HG02840 (cell line): ENCODE data around the gene FAM135A.
"Not testable (repeated sequence)": the region's sequence is repeated elsewhere in the genome, so short reads cannot be mapped to it uniquely, and the experiment has no call there.

Experiments used
- ATAC-seq: cut with Tn5 transposase; IDR thresholded peaks from one replicate; pipeline ENCODE4 v1.9.1; 2021; ENCODE audit warnings: mild to moderate bottlenecking, moderate library complexity, moderate number of reproducible peaks; ENCODE audit not compliant: unreplicated experiment, low FRiP score

Gene FAM135A

DNA sequence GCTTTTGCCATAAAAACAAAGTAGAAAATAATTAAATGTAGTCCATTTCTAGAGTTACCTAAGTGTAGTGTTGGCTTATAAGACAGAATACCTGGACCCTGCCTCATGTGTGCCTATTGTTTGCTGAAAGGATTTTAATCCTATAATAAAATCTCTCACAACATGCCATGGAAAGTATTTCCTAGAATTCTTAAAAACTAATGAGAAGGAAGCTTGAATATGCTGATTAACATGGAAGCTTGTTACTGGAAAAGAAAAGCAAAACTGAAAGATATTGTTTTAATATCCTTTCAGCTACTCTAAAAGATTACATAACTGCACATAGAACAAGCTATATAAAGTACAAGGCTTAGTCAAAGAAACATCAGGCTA is 18.0 kb upstream of the FAM135A start:
- no peak for ATAC-seq

DNA sequence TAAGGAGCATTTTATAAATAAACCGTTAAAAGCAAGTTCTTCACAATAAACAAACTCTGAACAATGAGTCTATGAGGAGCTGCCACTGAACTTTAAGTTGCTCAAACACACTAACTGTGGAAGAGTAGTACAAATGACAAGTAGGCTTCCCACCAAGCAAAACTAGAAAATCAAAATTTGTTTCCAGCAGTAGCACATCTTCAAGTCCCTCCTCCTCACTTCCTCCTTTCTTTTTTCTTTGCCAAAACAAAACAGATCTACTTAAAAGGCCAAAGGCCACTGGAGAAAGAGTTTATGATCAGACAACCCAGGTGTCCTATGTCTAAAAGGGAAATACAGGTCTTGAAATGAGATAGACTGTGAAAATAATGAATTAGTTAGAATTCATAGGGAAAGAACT is 17.1 kb upstream of the FAM135A start:
- no peak for ATAC-seq

DNA sequence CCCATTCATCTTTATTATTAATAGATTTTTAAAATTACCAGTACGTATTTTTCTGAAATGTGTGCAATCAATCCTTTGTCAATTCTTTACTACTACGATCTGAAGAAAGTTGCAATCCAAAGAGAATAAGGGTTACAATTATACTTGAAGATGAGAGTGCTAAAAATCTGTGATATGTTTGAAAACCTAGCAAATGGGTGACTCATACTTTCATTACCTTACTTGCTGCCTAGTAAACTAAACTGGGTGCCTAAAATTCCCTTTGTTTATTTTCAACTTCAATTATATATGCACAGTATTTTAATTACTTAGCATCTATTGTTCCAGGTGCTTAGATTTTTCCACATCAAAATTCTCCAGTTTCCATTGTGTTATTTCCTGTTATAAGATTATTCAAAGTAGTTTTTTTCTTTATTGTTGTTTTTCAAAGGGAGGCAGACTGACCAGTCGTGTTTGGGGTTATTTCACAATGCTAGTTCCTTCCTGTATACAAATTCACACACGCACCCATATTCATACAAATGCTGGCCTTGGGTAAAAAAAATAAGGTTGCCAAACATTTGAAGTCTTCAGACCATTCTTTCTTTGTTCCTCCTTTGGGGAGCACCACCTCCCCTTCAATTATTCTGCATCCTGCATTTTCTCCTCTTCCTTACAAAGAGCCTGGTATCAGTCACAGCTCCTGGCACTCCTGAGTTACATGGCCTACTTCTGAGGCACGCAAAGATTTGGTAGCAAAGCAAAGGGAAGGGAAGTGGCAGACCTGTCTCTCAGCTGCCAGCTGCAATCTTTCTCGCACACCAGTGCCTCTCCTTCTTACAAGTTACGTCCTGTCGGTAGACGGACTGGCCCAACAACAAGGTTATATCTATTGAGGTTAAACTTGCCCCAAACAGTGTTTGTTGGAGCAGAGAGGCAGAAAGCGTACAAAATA is 16.2 kb upstream of the FAM135A start:
- ATAC-seq, result no peak

DNA sequence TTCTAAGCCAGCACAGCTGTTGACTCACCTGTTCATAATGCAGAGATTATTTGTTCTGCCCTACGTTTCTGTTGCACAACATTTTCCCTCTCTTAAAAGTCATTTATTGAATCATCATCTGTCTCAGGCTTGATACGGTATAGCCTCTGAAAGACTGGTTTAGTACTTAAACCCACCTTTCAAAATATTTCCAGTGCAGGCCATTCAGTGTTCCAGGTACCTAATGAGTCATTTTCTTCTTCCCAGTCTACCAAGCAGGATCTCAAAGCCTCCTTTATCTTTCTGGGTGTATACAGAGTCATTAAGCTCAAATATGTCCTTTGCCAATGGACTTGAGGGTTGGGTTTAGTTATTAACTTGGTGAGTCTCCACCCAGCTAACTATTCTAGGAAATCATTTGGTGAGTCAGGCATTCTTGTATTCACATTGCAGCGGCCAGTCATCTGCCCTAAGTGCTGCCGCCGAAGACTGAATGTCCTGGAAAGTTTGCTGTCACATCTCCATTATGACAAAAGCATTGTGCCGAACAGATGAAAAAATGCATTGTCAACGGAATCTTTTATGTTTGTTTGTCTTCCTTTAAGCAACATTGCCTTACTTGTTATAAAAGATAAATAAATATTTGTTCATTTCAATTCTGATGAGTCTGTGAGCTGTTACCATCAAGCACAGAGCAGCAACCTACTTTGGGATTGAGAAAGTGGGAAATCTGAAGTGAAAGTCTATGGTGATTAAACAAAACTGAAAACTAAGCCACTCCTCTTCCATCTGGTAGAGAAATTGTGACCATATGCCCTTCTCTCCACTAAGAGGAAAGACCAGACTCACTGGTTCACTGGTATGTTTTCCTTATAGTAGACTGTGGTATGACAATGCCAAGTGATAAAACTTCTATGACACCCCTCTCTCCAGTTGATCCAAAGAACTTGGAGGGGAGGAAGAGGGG is 14.3 kb upstream of the FAM135A start:
- no peak for ATAC-seq

DNA sequence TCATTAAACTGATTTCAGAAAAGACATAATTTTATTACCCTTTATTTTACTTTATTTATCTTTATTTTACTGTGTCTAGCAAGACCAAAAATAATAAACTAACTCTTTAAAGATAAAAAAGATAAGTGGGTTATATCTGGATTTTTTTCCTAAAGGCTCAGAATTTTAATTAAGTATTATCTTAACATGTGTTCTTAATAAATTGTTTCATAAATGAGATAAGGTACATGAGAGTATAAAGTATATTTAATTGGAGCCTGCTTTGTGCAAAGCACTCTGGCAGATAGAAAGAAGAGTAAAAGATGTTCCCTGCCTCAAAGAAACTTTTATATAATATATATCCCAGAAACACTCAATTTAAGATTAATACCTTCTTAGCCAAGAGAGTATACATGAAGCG is 8.7 kb upstream of the FAM135A start:
- ATAC-seq, result no peak

DNA sequence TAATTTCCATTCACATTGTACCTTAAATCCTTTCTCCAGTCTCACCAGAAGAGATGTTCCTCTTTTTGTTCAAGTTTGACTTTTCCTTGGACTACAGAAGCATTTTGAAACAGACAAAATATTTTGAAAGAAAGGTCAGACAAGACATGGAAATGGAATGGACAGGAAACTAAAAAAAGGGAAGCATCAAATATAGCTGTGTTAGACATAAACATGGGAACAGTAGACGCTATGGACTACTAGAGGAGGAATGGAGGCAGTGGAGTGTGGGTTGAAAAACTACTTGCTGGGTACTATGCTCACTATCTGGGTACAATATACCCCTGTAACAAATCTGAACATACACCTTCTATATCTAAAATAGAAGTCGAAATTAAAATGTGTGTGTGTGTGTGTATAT is 4.1 kb upstream of the FAM135A start:
- no peak for ATAC-seq

DNA sequence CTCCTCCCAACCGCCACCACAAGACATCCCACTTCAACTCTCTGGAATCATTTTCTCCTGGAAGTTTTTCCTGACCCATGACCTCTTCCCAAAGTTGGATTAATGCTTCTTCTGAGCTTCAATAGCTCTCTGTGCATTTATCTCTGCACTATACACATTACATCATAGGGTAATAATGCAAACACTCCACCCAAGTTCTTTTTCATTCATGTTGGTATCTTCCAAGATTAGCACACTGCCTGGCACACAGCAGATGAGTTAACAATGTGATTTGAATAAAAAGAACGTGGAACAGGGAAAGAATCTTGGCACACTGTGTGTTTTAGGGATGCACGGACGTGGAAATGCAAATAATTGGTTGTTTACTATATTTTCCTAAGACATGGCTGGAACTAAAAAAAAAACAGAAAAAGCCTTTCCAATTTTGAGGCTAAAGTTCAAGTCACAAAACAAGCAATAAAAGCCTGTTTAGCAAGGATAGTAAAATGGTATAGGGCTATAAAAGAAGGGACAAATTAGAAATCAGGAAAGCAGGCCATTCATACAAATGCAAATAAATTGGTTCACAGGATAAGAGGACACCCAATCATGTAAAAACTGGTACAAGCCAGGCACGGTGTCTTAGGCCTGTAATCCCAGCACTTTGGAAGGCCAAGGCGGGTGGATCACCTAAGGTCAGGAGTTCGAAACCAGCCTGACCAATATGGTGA is 1.6 kb upstream of the FAM135A start:
- no peak for ATAC-seq

DNA sequence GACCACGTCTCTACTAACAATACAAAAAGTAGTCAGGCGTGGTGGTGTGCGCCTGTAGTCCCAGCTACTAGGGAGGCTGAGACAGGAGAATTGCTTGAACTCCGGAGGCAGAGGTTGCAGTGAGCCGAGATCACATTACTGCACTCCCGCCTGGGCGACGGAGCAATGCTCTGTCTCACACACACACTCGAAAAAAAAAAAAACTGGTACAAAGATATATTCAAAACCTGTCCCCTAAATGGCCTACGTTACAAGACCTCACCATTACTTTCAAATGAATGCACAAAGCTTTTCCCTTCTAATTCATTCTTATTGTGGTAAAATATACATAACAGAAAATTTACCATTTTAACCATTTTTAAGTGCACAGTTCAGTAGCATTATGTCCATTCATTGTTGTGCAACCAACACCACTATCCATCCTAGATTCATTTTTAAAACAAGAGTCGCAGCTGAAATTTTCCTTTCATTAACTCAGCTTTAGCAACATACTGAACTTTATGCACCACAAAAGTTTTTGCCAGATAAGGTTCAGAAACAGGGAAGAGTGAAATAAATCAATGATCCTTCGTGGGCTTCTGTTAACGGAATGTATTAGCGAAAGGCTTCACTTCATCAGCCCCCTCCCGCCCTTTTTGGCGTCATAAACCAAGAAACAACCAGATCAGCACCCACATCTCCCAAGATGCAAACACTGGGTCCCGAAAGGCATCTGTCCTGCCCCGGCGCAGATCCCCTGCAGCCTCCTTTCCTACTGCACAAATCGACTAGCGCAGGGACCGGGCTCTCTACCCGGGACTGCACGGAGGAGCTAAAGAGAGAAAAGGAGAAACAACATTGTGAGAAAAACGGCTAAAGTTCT is 825 bp upstream of the FAM135A start:
- ATAC-seq, result peak; percentile 22

DNA sequence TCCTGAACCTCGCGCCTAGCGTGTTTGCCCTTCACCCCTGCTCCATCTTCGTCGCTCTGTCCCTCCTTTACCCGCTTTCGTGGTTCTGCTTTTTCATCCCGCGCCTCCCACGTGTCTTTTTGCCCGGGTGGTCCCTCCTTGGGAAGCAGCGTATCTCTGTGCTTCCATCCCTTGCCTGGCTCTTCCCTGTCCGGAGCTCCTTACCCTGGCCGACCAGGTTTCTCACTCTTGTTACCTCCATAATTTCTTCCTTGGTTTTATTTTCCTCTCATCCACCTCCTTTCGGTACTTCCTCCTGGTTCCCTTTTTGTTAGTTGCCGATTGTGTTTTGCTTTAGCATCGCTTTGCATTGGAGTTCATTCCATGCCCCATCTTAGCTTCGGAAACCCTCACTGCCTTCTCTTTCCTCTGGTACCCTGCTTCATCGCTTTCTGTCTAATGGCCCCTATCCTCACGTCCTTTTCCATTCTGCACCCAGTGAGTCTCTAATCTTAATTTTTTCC is 735 bp downstream of the FAM135A start:
- ATAC-seq, result peak; percentile 1

DNA sequence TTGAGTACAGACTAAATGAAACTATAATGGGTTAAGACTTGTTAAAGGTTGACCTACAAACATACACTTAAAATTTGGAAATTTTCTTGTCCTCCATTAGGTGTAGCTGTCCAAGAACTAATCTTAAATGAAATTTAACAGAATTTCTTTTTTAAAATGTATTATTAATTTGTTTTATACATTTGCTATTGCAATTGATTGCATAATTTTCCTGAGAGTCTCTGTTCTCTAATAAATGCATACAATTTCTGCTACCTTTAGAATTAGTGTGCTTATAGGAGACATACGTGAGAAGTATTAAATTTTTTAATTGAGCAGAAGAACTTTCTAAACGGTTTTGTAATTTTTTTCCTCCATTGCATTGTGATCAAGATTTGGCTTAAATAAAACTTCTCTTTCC is 1.5 kb downstream of the FAM135A start:
- ATAC-seq, result no peak

DNA sequence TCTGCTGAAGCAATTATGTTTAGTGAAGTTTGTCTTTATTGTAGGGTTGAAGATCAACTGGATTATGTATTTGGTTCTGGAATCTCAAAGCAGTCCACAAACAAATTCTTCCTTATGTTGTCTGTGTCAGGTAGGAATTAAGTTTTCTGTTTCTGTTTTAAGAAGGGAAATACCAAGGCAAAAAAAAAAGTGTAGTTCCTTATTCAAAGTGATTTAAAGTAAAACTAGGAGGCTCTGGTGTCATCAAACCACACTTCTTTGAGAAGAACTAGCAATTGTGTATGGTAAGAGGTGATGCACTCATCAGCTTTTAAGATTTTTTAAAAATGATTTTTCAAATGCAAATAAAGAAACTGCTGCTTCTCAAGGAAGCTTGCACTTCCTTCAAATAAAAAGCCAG is 1.9 kb downstream of the FAM135A start:
- ATAC-seq, result no peak

DNA sequence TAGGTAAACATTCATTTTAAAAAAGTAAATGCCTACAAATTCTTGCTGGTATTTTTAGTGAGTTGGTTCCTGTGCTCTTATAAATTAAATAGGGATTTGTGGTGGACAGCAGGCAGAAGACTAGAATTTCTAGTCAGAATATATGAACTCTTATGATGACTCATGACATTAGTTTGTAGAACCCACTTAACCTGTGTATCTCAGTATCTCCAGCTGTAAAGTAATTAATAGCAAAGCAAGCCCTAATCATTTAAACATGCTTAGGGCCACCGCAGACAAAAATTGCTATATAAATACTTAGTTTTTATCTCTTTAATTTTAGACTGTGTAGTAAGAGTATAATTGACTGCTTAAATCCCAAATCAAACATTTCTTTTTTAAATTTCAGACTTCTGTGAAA is 2.4 kb downstream of the FAM135A start:
- ATAC-seq, result no peak

DNA sequence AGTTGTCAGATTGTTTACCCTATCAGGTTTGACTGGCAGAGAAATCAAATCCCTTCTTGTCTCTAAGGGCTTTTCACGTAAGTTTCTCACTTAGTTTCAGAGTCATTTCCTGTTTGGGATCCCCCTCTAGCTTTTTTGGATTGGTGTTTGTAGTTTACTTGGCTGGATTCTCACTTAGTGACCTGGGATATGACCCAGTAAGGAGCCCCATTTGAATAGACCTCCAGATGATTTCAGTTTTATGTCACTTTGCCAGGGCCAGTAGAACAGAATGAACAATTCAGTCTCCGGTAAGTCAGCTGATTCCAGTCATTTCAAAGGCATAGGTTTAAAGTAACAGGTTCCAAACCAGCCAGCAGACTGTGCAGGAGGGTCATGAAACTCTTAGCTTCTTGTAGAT is 8.2 kb downstream of the FAM135A start:
- ATAC-seq, result no peak

DNA sequence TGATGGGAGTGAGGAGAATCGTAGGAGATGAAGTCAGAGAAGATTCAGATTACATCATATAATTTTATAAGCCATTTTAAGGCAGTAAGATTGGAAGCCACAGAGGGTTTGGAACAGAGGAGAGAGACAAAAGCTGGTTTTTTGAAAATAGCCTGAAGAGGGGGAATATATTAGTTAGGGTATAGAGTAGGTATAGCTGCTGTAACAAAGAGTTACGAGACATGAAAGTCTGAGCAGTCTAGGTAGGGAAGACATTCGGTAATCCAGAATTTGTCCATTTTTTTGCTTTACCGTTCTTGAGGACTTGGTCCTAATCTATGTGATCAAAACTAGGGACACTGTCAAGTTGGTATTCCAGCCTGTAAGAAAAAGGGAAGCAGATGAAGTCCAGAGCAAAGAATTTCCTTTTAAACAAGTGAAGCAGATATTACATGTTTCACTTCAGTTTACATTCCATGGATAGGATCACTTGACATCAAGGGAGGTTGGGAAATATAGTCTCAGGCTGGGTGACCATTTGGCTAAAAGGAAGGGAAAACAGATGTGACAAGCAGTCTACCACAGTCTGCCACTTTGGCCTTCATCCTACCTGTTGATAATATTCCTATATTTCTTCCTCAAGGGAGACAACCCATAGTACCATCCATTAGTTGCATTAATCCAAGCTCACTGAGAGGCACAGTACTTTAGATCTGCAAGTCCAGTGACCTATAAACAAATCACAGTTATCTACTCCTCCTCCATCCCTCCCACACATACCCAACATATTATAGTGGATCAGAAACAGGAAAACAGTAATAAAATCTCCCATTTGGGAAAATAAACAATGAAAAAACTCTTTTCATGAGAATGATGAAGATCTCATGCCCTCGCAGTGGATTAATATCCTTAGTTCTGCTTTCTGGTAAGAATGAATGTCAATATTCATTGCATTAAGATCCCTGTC is 10.2 kb downstream of the FAM135A start:
- no peak for ATAC-seq

DNA sequence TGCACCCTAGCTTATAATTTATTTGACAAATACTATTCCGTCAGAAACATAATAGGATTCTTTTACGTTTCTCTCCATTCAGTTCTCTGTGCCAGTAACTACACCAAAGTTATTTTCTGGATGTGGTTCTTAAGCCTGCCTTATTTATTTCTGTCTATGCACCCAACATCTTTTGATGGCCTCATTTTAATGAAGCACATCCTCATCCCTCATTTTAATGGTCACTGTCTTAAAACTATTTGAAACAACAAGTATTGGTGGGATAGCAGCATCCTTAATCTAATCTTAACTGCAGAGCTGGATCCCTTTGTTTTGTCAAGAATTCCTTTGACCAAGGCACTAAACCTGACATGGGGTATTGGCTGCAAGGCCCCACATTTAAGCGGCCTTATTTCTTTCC is 11.0 kb downstream of the FAM135A start:
- no peak for ATAC-seq

DNA sequence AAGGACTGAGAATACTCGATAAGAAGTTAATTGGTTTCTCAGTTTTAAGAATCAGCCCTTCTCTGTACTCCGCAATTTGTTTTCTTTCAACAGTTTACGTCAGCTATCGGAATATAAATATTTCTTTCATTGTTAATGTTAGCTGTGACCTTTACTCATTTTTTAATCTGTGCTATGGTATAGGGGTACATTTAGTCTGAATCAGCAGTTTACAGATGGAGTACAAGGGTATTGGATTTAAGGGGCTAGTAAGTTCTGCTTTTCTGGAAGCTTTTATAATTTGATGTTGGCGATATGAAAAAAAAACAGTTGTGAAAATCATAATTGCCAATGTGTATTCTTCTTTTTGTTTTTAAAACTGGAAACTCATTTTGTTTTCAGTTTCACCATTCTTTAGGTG is 23.0 kb downstream of the FAM135A start:
- ATAC-seq, result no peak

DNA sequence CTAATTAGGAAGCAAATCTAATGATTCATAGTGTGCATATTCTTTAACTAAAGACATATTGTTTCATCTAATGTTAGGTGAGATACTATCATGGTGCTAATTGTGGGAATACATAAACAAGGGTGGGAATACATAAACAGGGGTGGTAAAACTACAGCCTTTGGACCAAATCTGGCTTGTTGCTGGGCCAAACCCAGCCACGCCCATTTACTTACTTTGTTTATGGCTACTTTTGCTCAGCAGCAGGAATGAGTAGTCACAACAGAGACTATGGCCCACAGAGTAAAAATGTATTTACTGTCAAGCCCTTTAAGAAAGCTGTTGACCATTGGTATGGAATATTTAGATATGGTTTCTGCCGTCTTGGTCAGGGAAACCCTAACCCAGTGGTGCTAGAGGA is 31.7 kb downstream of the FAM135A start:
- no peak for ATAC-seq

DNA sequence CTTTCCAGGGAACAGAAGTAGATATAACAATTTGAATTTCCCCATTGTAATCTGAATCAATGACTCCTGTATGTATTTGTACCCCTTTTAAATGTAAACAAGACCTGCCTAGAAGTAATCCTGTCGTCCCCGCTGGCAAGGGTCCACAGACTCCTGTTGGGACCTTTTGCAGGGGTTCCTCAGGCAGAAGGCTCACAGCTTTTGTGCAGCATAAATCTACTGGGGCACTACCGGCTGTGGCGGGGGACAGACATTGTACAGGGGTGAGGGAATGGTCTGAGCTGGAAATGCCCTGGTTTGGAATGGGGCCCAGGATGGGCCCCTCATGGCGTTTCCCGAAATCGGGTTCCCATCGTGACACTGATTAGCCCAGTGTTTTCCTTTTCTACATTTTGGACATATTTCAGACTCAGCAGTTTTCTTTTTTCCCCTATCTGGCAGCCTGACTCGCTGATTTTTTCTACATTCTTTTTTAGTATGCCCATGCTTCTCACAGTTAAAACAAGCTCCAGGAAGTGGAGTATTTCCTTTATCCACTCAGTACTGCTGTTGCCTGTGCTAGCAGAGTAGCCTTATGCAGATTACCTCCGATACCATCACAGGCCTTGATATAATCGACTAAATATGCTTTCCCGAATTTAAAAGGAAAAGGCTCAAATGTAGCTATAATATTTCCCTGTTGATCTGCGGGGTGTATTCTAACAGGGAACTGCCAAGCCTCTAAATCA is 34.2 kb downstream of the FAM135A start:
- not testable (repeated sequence) for ATAC-seq
